Breast epithelium (tissue), 4 donors: Measurements from ENCODE around the gene REPS1. TPM values are rescaled to one million over a fixed set of nuclear protein-coding genes. Genes with fewer than 3 reads are reported as not detected.

Experiments used
- DNase-seq, 2 donors: peaks; one replicate each; pipeline ENCODE4 v3.0.0-alpha.2; 2019; ENCODE audit warnings: low spot score in 2 of 2
- H3K27ac ChIP-seq, 2 donors: fragments of 200-600 bp; sonication (generic) in 1 of 2; one replicate each; pipeline ENCODE4 v1.5.1; 2016 to 2019; ENCODE audit warnings: mild to moderate bottlenecking in 1 of 2
- H3K27me3 ChIP-seq, 2 donors: fragments of 200-600 bp; sonication (generic) in 1 of 2; one replicate each; pipeline versions ENCODE4 v1.5.1 to v1.6.0; 2017 to 2019; ENCODE audit warnings: control low read depth in 1 of 2, mild to moderate bottlenecking in 1 of 2
- H3K36me3 ChIP-seq: fragments of 200-600 bp; one replicate; pipeline ENCODE4 v1.5.1; 2019
- H3K4me1 ChIP-seq, 2 donors: fragments of 200-600 bp; sonication (generic); one replicate each; pipeline ENCODE4 v1.5.1; 2016 to 2019; ENCODE audit warnings: control low read depth in 1 of 2
- H3K4me3 ChIP-seq, 3 donors: fragments of 200-600 bp; sonication (generic); 1 replicate in 2 of 3; 2 replicates in 1 of 3; pipeline ENCODE4 v1.5.1; 2016 to 2019; ENCODE audit warnings: mild to moderate bottlenecking in 3 of 3, moderate library complexity in 2 of 3
- H3K9me3 ChIP-seq, 2 donors: fragments of 200-600 bp; sonication (generic) in 1 of 2; one replicate each; pipeline ENCODE4 v1.5.1; 2016 to 2019; ENCODE audit warnings: control low read depth in 1 of 2
- CTCF ChIP-seq, 3 donors: fragments of 450-650 bp; IDR thresholded peaks; one replicate each; pipeline ENCODE4 v1.5.1; 2016 to 2017; ENCODE audit warnings: antibody characterized with exemption in 3 of 3, mild to moderate bottlenecking in 3 of 3, moderate library complexity in 3 of 3
- POLR2A ChIP-seq: fragments of 450-650 bp; IDR thresholded peaks from one replicate; pipeline ENCODE4 v1.6.1; 2016; ENCODE audit warnings: antibody characterized with exemption, mild to moderate bottlenecking, moderate library complexity
- POLR2AphosphoS5 ChIP-seq, 3 donors: sonication (generic); formaldehyde crosslinking; IDR thresholded peaks; one replicate each; pipeline ENCODE4 v1.6.1; 2017; ENCODE audit warnings: antibody characterized with exemption in 3 of 3
- intact Hi-C: fragments of 100-400 bp; cut with DNase I; formaldehyde crosslinking; loops from one replicate; pipeline ENCODE4 v1.15.1; 2023; ENCODE audit warnings: low total_unique reads
- total RNA-seq, 3 donors: library from RNA; depleted of rRNA; stranded (reverse); fragments of >200 nt; gene quantifications; one replicate each; pipeline ENCODE4 v1.1.0, GENCODE V29; 2016

The REPS1 gene
- total RNA-seq, 3 donors from 2014 or later: 40.5 to 79.9 (median 66.5) TPM

GRCh38 chr6:138885156-138885819, 102.8 kb downstream of the REPS1 start:
- intact Hi-C loops: no loop called here
- Histone ChIP-seq H3K4me1 (no peaks in the 10 kb centered on the region), H3K27ac (no peak overlapping the region), H3K36me3 (no peaks in the 10 kb centered on the region), H3K4me3 (no peak overlapping the region), H3K27me3 (no peaks in the 10 kb centered on the region), H3K9me3 (no peaks in the 10 kb centered on the region)
- DNase-seq: no peak
- TF ChIP-seq CTCF (IDR thresholded peaks at IDR 0.05) (no peak), POLR2A (no peak), POLR2AphosphoS5 (IDR thresholded peaks at IDR 0.05) (no peak)

DNA sequence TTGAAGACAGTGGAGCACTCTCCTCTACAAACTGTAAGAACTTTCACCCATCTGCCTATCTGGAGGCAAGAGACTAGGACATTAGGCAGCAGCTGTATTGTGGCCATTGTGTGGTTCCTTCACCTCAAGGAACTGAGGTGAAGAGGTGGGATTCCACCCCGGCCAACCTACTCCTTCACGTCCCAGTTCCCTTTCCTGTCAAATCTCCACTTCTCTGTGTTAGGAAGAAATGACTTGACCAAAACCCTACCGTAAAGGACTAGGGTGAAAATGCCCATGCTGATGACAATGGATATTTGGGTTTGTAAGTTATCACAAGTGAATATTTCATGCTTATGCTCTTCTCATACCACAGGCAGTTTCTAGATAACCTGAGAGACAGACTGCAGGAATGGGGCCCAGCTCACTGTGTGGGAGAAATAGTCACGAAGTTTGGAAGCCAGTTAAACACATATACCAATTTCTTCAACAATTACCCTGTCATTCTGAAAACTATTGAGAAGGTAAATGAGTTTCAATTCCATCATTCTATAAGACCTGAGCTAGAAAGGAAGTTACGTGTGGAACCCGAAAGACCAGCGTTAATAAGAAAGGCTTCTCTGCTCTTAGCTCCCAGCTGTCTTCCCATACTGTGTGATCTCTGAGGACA, 105.6 kb downstream of the REPS1 start:
- no peaks in the 10 kb centered on the region for H3K36me3 ChIP-seq
- no peaks in the 10 kb centered on the region for H3K9me3 ChIP-seq
- no peak for DNase-seq
- no peak overlapping the region for H3K4me3 ChIP-seq
- no peaks in the 10 kb centered on the region for H3K4me1 ChIP-seq
- TF ChIP-seq POLR2A: no peak
- no peak for TF ChIP-seq POLR2AphosphoS5 (IDR thresholded peaks at IDR 0.05)
- TF ChIP-seq CTCF (IDR thresholded peaks at IDR 0.05): no peak
- intact Hi-C loops: no loop called here
- no peak overlapping the region for H3K27ac ChIP-seq
- no peaks in the 10 kb centered on the region for H3K27me3 ChIP-seq

GRCh38 chr6:138873191-138873590, 114.9 kb downstream of the REPS1 start:
- Histone ChIP-seq H3K4me3 (no peak overlapping the region), H3K4me1 (no peaks in the 10 kb centered on the region), H3K36me3 (no peaks in the 10 kb centered on the region), H3K27ac (no peak overlapping the region), H3K9me3 (no peaks in the 10 kb centered on the region), H3K27me3 (no peaks in the 10 kb centered on the region)
- DNase-seq: no peak
- intact Hi-C loops: no loop called here
- no peak for TF ChIP-seq POLR2A
- TF ChIP-seq CTCF (IDR thresholded peaks at IDR 0.05): no peak
- no peak for TF ChIP-seq POLR2AphosphoS5 (IDR thresholded peaks at IDR 0.05)

DNA sequence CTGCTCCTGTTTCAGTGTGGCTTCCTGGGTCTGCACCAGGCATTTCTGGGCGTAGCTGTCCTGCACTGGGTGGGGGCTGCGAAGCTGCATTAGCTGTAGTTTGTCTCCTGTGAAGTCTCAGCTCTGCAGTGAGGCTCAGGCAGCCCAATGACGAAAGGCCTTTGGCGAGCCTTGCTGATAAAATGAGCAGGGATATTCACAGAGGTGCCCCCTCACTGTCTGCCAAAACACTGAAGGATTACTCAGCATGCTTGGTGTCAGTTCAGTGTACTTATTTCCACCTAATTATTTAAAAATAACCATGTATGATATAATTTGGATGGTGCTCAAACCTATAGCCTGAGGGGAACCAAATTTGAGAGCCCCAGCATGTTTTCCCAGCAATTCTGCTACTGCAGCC, 118.7 kb downstream of the REPS1 start:
- no peak overlapping the region for H3K4me3 ChIP-seq
- H3K36me3 ChIP-seq: no peaks in the 10 kb centered on the region
- intact Hi-C loops: loop anchor here (5.0 kb wide), 1 partner anchor 1438 kb away; no protein-coding TSS in a partner anchor
- no peaks in the 10 kb centered on the region for H3K4me1 ChIP-seq
- TF ChIP-seq POLR2AphosphoS5 (IDR thresholded peaks at IDR 0.05): no peak
- TF ChIP-seq POLR2A: no peak
- TF ChIP-seq CTCF (IDR thresholded peaks at IDR 0.05): no peak
- no peak for DNase-seq
- no peaks in the 10 kb centered on the region for H3K9me3 ChIP-seq
- no peak overlapping the region for H3K27ac ChIP-seq
- H3K27me3 ChIP-seq: no peaks in the 10 kb centered on the region

DNA sequence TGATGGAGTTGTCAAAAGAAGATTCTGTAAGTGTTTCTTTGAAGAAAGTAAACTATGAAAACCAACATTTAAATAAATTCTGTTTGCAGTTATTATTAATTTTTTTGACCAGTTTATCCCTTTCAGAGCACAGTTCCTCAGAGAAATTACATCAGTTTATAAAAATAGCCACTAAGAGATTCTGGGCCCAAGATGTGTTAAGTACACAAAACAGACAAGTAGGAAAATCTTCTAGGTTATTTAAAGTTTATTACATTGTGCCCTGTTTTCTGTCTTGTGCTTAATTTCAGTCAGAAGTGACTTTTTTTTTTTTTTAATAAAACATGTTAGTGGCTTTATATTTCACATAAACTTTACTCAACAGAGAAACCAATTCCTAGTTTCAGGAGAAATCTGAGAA, 119.9 kb downstream of the REPS1 start:
- Histone ChIP-seq H3K27ac (no peak overlapping the region), H3K36me3 (no peaks in the 10 kb centered on the region), H3K9me3 (no peaks in the 10 kb centered on the region), H3K4me1 (no peaks in the 10 kb centered on the region), H3K4me3 (no peak overlapping the region), H3K27me3 (no peaks in the 10 kb centered on the region)
- no peak for TF ChIP-seq POLR2A
- no peak for TF ChIP-seq CTCF (IDR thresholded peaks at IDR 0.05)
- TF ChIP-seq POLR2AphosphoS5 (IDR thresholded peaks at IDR 0.05): no peak
- DNase-seq: no peak
- intact Hi-C loops: loop anchor here (5.0 kb wide), 1 partner anchor 1439 kb away; no protein-coding TSS in a partner anchor
